CD14-positive monocyte (primary cell): ENCODE data around the gene PRR27. TPM values are rescaled to one million over a fixed set of nuclear protein-coding genes. Genes with fewer than 3 reads are reported as not detected.

Source experiments
- DNase-seq, 3 donors: peaks; one replicate each; pipeline ENCODE4 v3.0.0-alpha.2; 2011 to 2022
- H2AFZ ChIP-seq: 2 replicates; pipeline ENCODE4 v1.6.0; 2012; ENCODE audit warnings: mild to moderate bottlenecking, low read depth, low read length, inconsistent platforms; ENCODE audit not compliant: insufficient read depth, poor library complexity, severe bottlenecking
- H3K27ac ChIP-seq, 2 donors: 1 replicate in 1 of 2; 2 replicates in 1 of 2; pipeline ENCODE4 v1.5.1; 2012 to 2013; ENCODE audit warnings: low read length in 2 of 2, control low read depth in 1 of 2, inconsistent platforms in 1 of 2, low read depth in 1 of 2, mild to moderate bottlenecking in 1 of 2
- H3K27me3 ChIP-seq, 2 donors: one replicate each; pipeline versions ENCODE4 v1.6.0 to v1.6.1; 2011 to 2013; ENCODE audit warnings: low read length in 2 of 2; ENCODE audit not compliant: control insufficient read depth in 2 of 2, insufficient read depth in 2 of 2
- H3K36me3 ChIP-seq, 2 donors: replicated peaks in 1 of 2; 1 replicate in 1 of 2; 2 replicates in 1 of 2; pipeline versions ENCODE4 v1.5.1 to v1.6.1; 2012 to 2013; ENCODE audit warnings: low read length in 2 of 2, control low read depth in 1 of 2, inconsistent platforms in 1 of 2, mild to moderate bottlenecking in 1 of 2; ENCODE audit not compliant: insufficient read depth in 2 of 2, control insufficient read depth in 1 of 2
- H3K4me1 ChIP-seq, 2 donors: 1 replicate in 1 of 2; 2 replicates in 1 of 2; pipeline versions ENCODE4 v1.5.1 to v1.6.1; 2012 to 2013; ENCODE audit warnings: low read length in 2 of 2, control low read depth in 1 of 2, inconsistent platforms in 1 of 2, mild to moderate bottlenecking in 1 of 2, moderate library complexity in 1 of 2; ENCODE audit not compliant: insufficient read depth in 2 of 2, control insufficient read depth in 1 of 2
- H3K4me2 ChIP-seq: replicated peaks from 2 replicates; pipeline ENCODE3; 2012; ENCODE audit warnings: low read length, moderate library complexity, mild to moderate bottlenecking; ENCODE audit not compliant: poor library complexity, severe bottlenecking; ENCODE audit errors: extremely low read depth
- H3K4me3 ChIP-seq, 3 experiments: fragments of 200-600 bp in 1 of 3; sonication (generic) in 1 of 3; replicated peaks in 1 of 3; 1 replicate in 2 of 3; 2 replicates in 1 of 3; pipeline ENCODE4 v1.5.1; 2011 to 2013; ENCODE audit warnings: low read length in 3 of 3, mild to moderate bottlenecking in 3 of 3, control low read depth in 2 of 3, low read depth in 2 of 3, inconsistent platforms in 1 of 3, moderate library complexity in 1 of 3
- H3K79me2 ChIP-seq: 2 replicates; pipeline ENCODE4 v1.6.0; 2012; ENCODE audit warnings: mild to moderate bottlenecking, control low read depth, inconsistent platforms, low read length, moderate library complexity; ENCODE audit not compliant: insufficient read depth
- H3K9ac ChIP-seq: 2 replicates; pipeline ENCODE4 v1.6.0; 2017; ENCODE audit warnings: low read length, mild to moderate bottlenecking; ENCODE audit not compliant: insufficient read depth, poor library complexity, severe bottlenecking
- H3K9me3 ChIP-seq, 2 donors: replicated peaks in 1 of 2; 1 replicate in 1 of 2; 2 replicates in 1 of 2; pipeline versions ENCODE4 v1.5.1 to v1.6.1; 2012 to 2013; ENCODE audit warnings: low read length in 2 of 2, control low read depth in 1 of 2; ENCODE audit not compliant: control insufficient read depth in 1 of 2, insufficient read depth in 1 of 2
- H4K20me1 ChIP-seq: 2 replicates; pipeline ENCODE4 v1.6.0; 2012; ENCODE audit warnings: mild to moderate bottlenecking, low read length, control low read depth, moderate library complexity; ENCODE audit not compliant: insufficient read depth
- H3K27ac Mint-ChIP-seq, 7 donors: one replicate each; pipeline ENCODE4 v1.8.0; 2020; ENCODE audit warnings: mild to moderate bottlenecking in 7 of 7, mixed read lengths in 7 of 7, moderate library complexity in 6 of 7, inconsistent platforms in 2 of 7
- H3K27me3 Mint-ChIP-seq, 3 donors: one replicate each; pipeline ENCODE4 v1.8.0; 2021 to 2022; ENCODE audit warnings: low read depth in 3 of 3, mild to moderate bottlenecking in 3 of 3, mixed read lengths in 3 of 3, moderate library complexity in 3 of 3, inconsistent platforms in 1 of 3
- H3K36me3 Mint-ChIP-seq, 2 donors: one replicate each; pipeline ENCODE4 v1.8.0; 2020; ENCODE audit warnings: mixed read lengths in 2 of 2, inconsistent platforms in 1 of 2, mild to moderate bottlenecking in 1 of 2
- H3K4me1 Mint-ChIP-seq: one replicate; pipeline ENCODE4 v1.8.0; 2020; ENCODE audit warnings: mild to moderate bottlenecking, mixed read lengths
- H3K4me3 Mint-ChIP-seq, 2 donors: one replicate each; pipeline ENCODE4 v1.8.0; 2020; ENCODE audit warnings: mild to moderate bottlenecking in 2 of 2, mixed read lengths in 2 of 2, moderate library complexity in 1 of 2
- H3K9me3 Mint-ChIP-seq, 7 donors: one replicate each; pipeline ENCODE4 v1.8.0; 2020 to 2022; ENCODE audit warnings: mixed read lengths in 7 of 7, mild to moderate bottlenecking in 6 of 7, moderate library complexity in 6 of 7, inconsistent platforms in 2 of 7
- WGBS: methylation state at CpG from one replicate; pipeline ENCODE4 v1.1.5; 2013; ENCODE audit warnings: missing lambda C conversion rate; ENCODE audit not compliant: insufficient coverage; 5-methylcytosine and 5-hydroxymethylcytosine counted together
- intact Hi-C, 2 donors: fragments of 100-400 bp; cut with micrococcal nuclease; formaldehyde crosslinking; loops; one replicate each; pipeline versions ENCODE4 v1.15.0 to v1.15.1; 2023
- polyA plus RNA-seq, 3 donors: library from polyadenylated mRNA; depleted of rRNA in 1 of 3; unstranded in 2 of 3; stranded (reverse) in 1 of 3; fragments of 300-500 nt in 2 of 3; fragments of >200 nt in 1 of 3; fragmentation: Illumina TruSeq in 2 of 3; gene quantifications; 1 replicate in 2 of 3; 2 replicates in 1 of 3; pipeline ENCODE4 v1.2.3, GENCODE V29; 2012 to 2021
- TF ChIP-seq, protein P1 (sequence below): fragments of 200-600 bp; IDR thresholded peaks from one replicate; pipeline ENCODE4 v1.8.0; 2022; ENCODE audit warnings: antibody characterized with exemption, mild to moderate bottlenecking

PRR27 gene
- polyA plus RNA-seq, 3 donors = not detected

DNA sequence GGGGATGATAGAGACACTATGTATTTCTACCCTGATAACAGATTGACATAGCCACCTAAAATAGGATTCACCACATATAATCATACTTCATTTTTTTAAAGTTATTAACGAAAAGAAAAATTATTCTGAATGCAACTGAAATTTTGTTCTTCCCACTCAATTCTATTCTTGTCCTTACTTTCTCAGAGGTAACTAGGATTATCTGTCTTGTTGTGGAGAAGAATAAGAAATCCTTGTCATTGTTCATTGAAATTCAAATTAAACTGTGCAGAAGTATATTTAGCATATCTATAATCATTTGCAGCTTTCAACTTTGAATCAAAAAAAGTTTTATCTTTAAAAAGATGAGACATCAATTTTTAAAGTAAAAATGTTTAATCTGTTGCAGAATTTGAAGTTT is 40.4 kb upstream of the PRR27 start:
- no peaks in the 10 kb centered on the region for H3K4me1 Mint-ChIP-seq
- no CpG with 5 or more reads among the region's 1 CpG for WGBS
- peaks cover 0 to 2% (median 1%) of the 10 kb centered on the region in 3 donors for H3K27me3 Mint-ChIP-seq

DNA sequence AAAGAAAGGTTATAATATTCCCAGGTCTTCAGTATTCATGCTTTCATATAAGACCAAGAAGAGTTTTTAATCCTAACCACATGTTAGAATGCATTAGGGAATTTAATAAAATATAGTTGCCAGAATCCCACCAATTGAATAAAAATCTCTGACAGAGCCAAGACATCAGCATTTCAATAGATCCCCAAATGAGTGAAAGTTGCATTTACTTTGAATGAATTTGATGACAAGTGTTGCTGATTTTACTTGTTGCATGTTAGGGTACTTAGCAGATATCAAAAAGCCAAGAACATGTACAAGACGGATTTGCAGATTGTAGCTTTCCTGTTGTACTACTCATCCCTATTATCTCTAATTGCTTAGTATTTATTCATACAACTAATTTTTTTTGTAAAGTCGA is 39.9 kb upstream of the PRR27 start:
- no peak overlapping the region for H3K4me3 ChIP-seq
- H3K4me2 ChIP-seq = no peak overlapping the region
- Mint-ChIP-seq H3K9me3 (peaks cover 0 to 6% (median 0%) of the 10 kb centered on the region in 7 donors), H3K4me1 (no peaks in the 10 kb centered on the region), H3K27ac (no peak overlapping the region), H3K27me3 (peaks cover 0 to 2% (median 1%) of the 10 kb centered on the region in 3 donors), H3K36me3 (no peaks in the 10 kb centered on the region), H3K4me3 (no peak overlapping the region)
- intact Hi-C loops = no loop called here
- H3K27me3 ChIP-seq = no peaks in the 10 kb centered on the region
- H3K4me1 ChIP-seq = no peaks in the 10 kb centered on the region
- peaks cover 0 to 4% of the 10 kb centered on the region in 2 donors for H3K9me3 ChIP-seq
- H2AFZ ChIP-seq = no peak overlapping the region
- no peak overlapping the region for H3K27ac ChIP-seq
- no CpG with 5 or more reads among the region's 2 CpGs for WGBS
- no peaks in the 10 kb centered on the region for H4K20me1 ChIP-seq
- no peaks in the 10 kb centered on the region for H3K79me2 ChIP-seq
- no peak for DNase-seq
- H3K36me3 ChIP-seq = no peaks in the 10 kb centered on the region
- H3K9ac ChIP-seq = no peak overlapping the region
- TF ChIP-seq, protein P1, sequence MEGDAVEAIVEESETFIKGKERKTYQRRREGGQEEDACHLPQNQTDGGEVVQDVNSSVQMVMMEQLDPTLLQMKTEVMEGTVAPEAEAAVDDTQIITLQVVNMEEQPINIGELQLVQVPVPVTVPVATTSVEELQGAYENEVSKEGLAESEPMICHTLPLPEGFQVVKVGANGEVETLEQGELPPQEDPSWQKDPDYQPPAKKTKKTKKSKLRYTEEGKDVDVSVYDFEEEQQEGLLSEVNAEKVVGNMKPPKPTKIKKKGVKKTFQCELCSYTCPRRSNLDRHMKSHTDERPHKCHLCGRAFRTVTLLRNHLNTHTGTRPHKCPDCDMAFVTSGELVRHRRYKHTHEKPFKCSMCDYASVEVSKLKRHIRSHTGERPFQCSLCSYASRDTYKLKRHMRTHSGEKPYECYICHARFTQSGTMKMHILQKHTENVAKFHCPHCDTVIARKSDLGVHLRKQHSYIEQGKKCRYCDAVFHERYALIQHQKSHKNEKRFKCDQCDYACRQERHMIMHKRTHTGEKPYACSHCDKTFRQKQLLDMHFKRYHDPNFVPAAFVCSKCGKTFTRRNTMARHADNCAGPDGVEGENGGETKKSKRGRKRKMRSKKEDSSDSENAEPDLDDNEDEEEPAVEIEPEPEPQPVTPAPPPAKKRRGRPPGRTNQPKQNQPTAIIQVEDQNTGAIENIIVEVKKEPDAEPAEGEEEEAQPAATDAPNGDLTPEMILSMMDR = no peak

More for the DNA sequence above, 40.4 kb upstream of the PRR27 start:
- DNase-seq = no peak
- Histone ChIP-seq H3K4me3 (no peak overlapping the region), H3K9ac (no peak overlapping the region), H2AFZ (no peak overlapping the region), H3K36me3 (no peaks in the 10 kb centered on the region), H4K20me1 (no peaks in the 10 kb centered on the region), H3K79me2 (no peaks in the 10 kb centered on the region), H3K9me3 (peaks cover 0 to 3% of the 10 kb centered on the region in 2 donors), H3K4me1 (no peaks in the 10 kb centered on the region), H3K4me2 (no peak overlapping the region), H3K27ac (no peak overlapping the region), H3K27me3 (no peaks in the 10 kb centered on the region)
- Mint-ChIP-seq H3K36me3 (no peaks in the 10 kb centered on the region), H3K27ac (no peak overlapping the region), H3K9me3 (peaks cover 0 to 6% (median 0%) of the 10 kb centered on the region in 7 donors), H3K4me3 (no peak overlapping the region)
- TF ChIP-seq, protein P1 = no peak
- intact Hi-C loops = no loop called here
